Psoas muscle (tissue), 8 donors: ENCODE data around the gene DGAT2. TPM values are rescaled to one million over a fixed set of nuclear protein-coding genes. Genes with fewer than 3 reads are reported as not detected.
A peak's percentile ranks its signal among the peaks of the same experiment; 100 is the strongest.

ENCODE experiments used
- ATAC-seq, 4 donors: fragments of 200-7000 bp; cut with Tn5 transposase; one replicate each; pipeline ENCODE4 v1.9.1; 2020; ENCODE audit warnings: moderate library complexity in 3 of 4, mild to moderate bottlenecking in 2 of 4
- DNase-seq, 2 donors: peaks; one replicate each; pipeline ENCODE4 v3.0.0-alpha.2; 2020
- H3K27ac ChIP-seq: fragments of 200-600 bp; one replicate; pipeline ENCODE4 v1.8.0; 2022
- H3K27me3 ChIP-seq, 3 donors: fragments of 200-600 bp in 1 of 3; one replicate each; pipeline versions ENCODE4 v1.6.1 to v1.8.0; 2013 to 2022; ENCODE audit warnings: low read length in 2 of 3, mild to moderate bottlenecking in 2 of 3, moderate library complexity in 1 of 3; ENCODE audit not compliant: insufficient read depth in 3 of 3
- H3K36me3 ChIP-seq, 2 donors: fragments of 200-600 bp in 1 of 2; one replicate each; pipeline versions ENCODE4 v1.6.1 to v1.8.0; 2013 to 2022; ENCODE audit warnings: low read depth in 1 of 2, mild to moderate bottlenecking in 1 of 2, moderate library complexity in 1 of 2; ENCODE audit not compliant: insufficient read depth in 1 of 2
- H3K4me1 ChIP-seq: fragments of 200-600 bp; one replicate; pipeline ENCODE4 v1.8.0; 2022
- H3K4me3 ChIP-seq: fragments of 200-600 bp; one replicate; pipeline ENCODE4 v1.8.0; 2022; ENCODE audit warnings: mild to moderate bottlenecking
- H3K9me3 ChIP-seq: fragments of 200-600 bp; one replicate; pipeline ENCODE4 v1.8.0; 2022
- CTCF ChIP-seq: fragments of 200-600 bp; IDR thresholded peaks from one replicate; pipeline ENCODE4 v1.8.0; 2022; ENCODE audit warnings: antibody characterized with exemption
- WGBS, 3 donors: extraction: QIAGEN DNeasy Blood & Tissue Kit; methylation state at CpG; one replicate each; pipeline versions ENCODE4 v1.1.6 to v1.1.7; 2013; 5-methylcytosine and 5-hydroxymethylcytosine counted together
- intact Hi-C, 2 donors: fragments of 100-400 bp; cut with DNase I; formaldehyde crosslinking; loops; one replicate each; pipeline versions ENCODE4 v1.11.0 to v1.14.2; 2022
- polyA plus RNA-seq, 3 donors: library from polyadenylated mRNA; stranded (reverse); fragments of 200-250 nt; gene quantifications; one replicate each; pipeline ENCODE4 v1.2.3, GENCODE V29; 2013
- total RNA-seq, 4 donors: library from RNA; stranded (reverse); fragmentation: NEBNext Ultra II Directional in 2 of 4; extraction: Animal tissue kit (Norgen Biotek cat#: 25700) in 2 of 4; gene quantifications; one replicate each; pipeline versions ENCODE4 v1.2.1 to v1.2.4, GENCODE V29; 2021 to 2023
- donor health status: healthy with polysubstance abuse.
- donor health status: DM: no; HTN: no; CAD: no; lungs with moderate emphysema.
- donor health status: Bipolar disorder and iron deficiency.
- donor health status: healthy.
- donor health status: DM: yes; HTN: yes; CAD: no.
- donor health status: DM: no; HTN: no; CAD: no.
- donor health status: DM: no; HTN: no; CAD: no.
- donor health status: DM: yes; HTN: yes; CAD: no.

Gene DGAT2
- total and polyA plus RNA-seq, 7 donors, result 1.1 to 14.1 (median 3.2) TPM

- ATAC-seq (no peak), DNase-seq (peak in 1 of 2 donors; percentile 17)
- Histone ChIP-seq H3K9me3 (no peaks in the 10 kb centered on the region), H3K4me3 (no peak overlapping the region), H3K27ac (no peak overlapping the region), H3K4me1 (no peaks in the 10 kb centered on the region), H3K27me3 (no peaks in the 10 kb centered on the region), H3K36me3 (no peaks in the 10 kb centered on the region)
- no peak for TF ChIP-seq CTCF
- intact Hi-C loops, result no loop called here
- 91 to 95% (median 91%) methylated on average over 8 of the region's 8 CpGs for WGBS, 3 donors
Observed at GRCh38 chr11:75786101-75786736, 17.6 kb downstream of the DGAT2 start.

GRCh38 chr11:75789521-75789920 is 20.9 kb downstream of the DGAT2 start:
- intact Hi-C loops, result no loop called here
- ATAC-seq, result no peak
- WGBS, 3 donors, result 93 to 98% (median 94%) methylated on average over 3 of the region's 3 CpGs

GRCh38 chr11:75790986-75791385 is 22.4 kb downstream of the DGAT2 start:
- no peak for TF ChIP-seq CTCF
- H3K4me3 ChIP-seq, result no peak overlapping the region
- no peak overlapping the region for H3K27ac ChIP-seq
- ATAC-seq (no peak), DNase-seq (peak in 1 of 2 donors; percentile 16)
- H3K36me3 ChIP-seq, result no peaks in the 10 kb centered on the region
- no peaks in the 10 kb centered on the region for H3K27me3 ChIP-seq
- WGBS, 3 donors, result 86 to 91% (median 90%) methylated on average over 2 of the region's 2 CpGs
- intact Hi-C loops, result no loop called here
- H3K4me1 ChIP-seq, result no peaks in the 10 kb centered on the region
- no peaks in the 10 kb centered on the region for H3K9me3 ChIP-seq

More at GRCh38 chr11:75789521-75789920, 20.9 kb downstream of the DGAT2 start:
- Histone ChIP-seq H3K36me3 (no peaks in the 10 kb centered on the region), H3K4me3 (no peak overlapping the region), H3K27ac (no peak overlapping the region), H3K4me1 (no peaks in the 10 kb centered on the region), H3K27me3 (no peaks in the 10 kb centered on the region), H3K9me3 (no peaks in the 10 kb centered on the region)
- DNase-seq, result peak in 1 of 2 donors; percentile 34
- TF ChIP-seq CTCF, result no peak

GRCh38 chr11:75792127-75792731 is 23.7 kb downstream of the DGAT2 start:
- Histone ChIP-seq H3K4me3 (no peak overlapping the region), H3K36me3 (no peaks in the 10 kb centered on the region), H3K4me1 (no peaks in the 10 kb centered on the region), H3K27ac (no peak overlapping the region), H3K27me3 (no peaks in the 10 kb centered on the region), H3K9me3 (no peaks in the 10 kb centered on the region)
- intact Hi-C loops, result no loop called here
- ATAC-seq, result no peak
- 79 to 86% (median 81%) methylated on average over 6 of the region's 6 CpGs for WGBS, 3 donors
- no peak for DNase-seq
- TF ChIP-seq CTCF, result no peak
